HG03457 (cell line): ENCODE results near the gene CROCC2.
A peak's percentile ranks its signal among the peaks of the same experiment; 100 is the strongest.

Source experiments
- ATAC-seq: cut with Tn5 transposase; IDR thresholded peaks from one replicate; pipeline ENCODE4 v1.9.1; 2021; ENCODE audit warnings: moderate number of reproducible peaks; ENCODE audit not compliant: unreplicated experiment

CROCC2 gene

GRCh38 chr2:241031436-241032165 is 125.5 kb downstream of the CROCC2 start:
- ATAC-seq, result no peak

- no peak for ATAC-seq
Measured at GRCh38 chr2:241033336-241033987, 127.3 kb downstream of the CROCC2 start.

- no peak for ATAC-seq
Measured at GRCh38 chr2:241033994-241034393, 127.9 kb downstream of the CROCC2 start.

- ATAC-seq, result no peak
Measured at GRCh38 chr2:241034490-241035141, 128.5 kb downstream of the CROCC2 start.

- no peak for ATAC-seq
Measured at GRCh38 chr2:241035142-241035817, 129.1 kb downstream of the CROCC2 start.

- ATAC-seq, result peak; percentile 13
Measured at GRCh38 chr2:241035818-241036396, 129.8 kb downstream of the CROCC2 start.

GRCh38 chr2:241036397-241036963 is 130.3 kb downstream of the CROCC2 start:
- peak; percentile 57 for ATAC-seq

- no peak for ATAC-seq
Measured at GRCh38 chr2:241036964-241037421, 130.9 kb downstream of the CROCC2 start.

GRCh38 chr2:241037498-241037897 is 131.4 kb downstream of the CROCC2 start:
- no peak for ATAC-seq

- ATAC-seq, result no peak
Measured at GRCh38 chr2:241038374-241039180, 132.4 kb downstream of the CROCC2 start.

- ATAC-seq, result no peak
Measured at GRCh38 chr2:241039416-241039815, 133.3 kb downstream of the CROCC2 start.

GRCh38 chr2:241040081-241040803 is 134.1 kb downstream of the CROCC2 start:
- no peak for ATAC-seq

GRCh38 chr2:241041589-241042158 is 135.5 kb downstream of the CROCC2 start:
- ATAC-seq, result no peak
